ENCODE results near the gene GLUD1.
"Not testable (repeated sequence)": the region's sequence is repeated elsewhere in the genome, so short reads cannot be mapped to it uniquely, and the experiment has no call there.

The GLUD1 gene

DNA sequence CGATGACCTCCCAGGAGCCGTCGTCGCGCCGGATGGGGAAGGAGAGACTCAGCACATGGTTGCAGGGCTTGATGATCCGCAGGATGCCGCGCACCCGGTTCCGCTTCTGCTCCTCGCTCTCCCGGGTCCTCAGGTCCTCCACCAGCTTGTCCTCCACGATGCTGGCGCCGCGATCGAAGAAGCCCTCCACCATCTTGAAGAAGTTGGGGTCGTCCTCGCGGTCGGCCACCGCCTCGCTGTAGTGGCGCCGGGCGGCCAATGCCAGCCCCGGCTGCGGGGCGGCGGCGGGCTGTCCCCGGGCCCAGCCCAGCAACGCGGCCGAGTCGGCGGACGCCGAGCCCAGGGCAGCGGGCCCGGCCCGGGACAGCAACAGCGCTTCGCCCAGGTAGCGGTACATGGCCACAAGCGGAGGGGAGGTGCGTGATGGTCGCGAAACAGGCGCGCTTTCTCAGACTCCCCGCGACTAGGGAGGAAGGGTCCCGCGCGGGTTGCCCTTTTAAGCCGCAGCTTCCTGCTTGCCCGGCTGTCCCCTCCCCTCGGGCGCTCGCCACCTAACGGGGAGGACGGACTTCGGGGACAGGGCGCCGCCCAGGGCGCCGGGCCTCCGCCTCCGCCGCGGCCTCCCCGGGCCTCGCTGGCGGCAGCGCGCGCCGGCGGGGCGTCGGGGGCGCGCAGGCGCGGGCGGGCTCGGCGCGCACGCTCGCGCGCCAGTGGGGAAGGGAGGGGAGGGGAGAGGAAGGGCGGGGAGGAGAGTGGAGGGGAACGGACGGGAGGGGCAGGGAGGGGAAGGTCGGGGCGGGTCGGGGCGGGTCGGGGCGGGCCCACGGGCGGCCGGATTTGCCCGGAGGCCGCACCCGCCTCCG lies at the start of gene GLUD1, which contains the start of gene SHLD2:
GLUD1 (minus strand) TSS at position 471 of the 863 bp plus-strand sequence; CDS start at position 397, 74 bp downstream.
SHLD2 (plus strand) TSS at position 834 of the 863 bp plus-strand sequence. CDS start 56,149 bp downstream, outside the sequence.
- peak; percentile 73 to 89 (median 75) for DNase-seq (ENCODE audit: low read depth in 3 of 3)

DNA sequence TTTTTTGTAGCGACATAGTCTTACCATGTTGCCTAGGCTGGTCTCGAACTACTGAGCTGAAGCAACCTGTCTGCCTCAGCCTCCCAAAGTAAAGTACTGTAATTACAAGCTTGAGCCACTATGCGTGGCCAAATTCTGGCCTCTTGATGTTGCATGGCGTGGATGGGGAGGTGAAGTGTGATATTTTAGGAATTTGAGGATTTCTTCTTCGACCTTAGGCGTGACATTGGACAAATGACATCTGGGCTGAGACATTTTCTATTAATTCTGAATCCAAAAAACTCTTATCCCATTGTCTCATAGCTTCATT lies 48.4 kb upstream of the GLUD1 start:
- not testable (repeated sequence) for DNase-seq (ENCODE audit: low read depth in 3 of 3)

DNA sequence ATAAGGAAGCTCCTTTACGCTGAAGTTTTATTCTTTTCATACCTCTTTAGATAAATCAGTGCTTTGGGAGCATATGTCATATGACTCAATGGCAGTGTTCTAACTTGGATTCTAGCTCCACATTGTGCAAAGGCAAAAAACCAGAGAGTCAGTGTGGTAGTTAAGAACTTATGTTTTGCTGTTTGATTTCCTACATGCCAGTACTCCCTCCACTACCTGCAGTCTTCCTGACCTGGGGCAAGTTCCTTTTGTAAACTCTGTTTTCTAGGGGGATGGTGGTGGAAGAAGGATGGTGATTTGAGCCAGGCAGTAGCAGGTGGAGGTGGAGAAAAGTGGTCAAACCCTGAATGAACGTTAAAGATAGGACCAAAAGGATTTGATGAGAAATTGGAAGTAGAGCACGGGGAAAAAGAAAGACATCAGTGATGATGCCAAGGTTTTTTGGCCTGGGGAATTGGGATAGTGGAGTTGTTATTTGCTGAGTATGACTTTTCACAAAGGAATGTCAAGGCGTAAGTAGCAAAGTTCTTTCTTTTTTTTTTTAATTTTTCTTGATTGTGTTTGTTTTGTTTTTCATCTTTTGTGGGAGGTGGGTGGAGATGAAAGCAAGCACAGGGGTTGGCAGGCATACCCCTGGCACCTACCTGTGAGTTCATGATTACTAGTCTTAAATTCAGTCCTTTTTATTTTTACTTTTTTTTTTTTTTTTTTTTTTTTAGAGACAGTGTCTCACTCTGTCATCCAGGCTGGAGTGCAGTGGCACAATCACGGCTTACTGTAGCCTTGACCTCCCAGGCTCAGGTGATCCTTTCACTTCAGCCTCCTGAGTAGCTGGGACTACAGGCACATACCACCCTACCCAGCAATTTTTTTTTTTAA lies 47.8 kb upstream of the GLUD1 start:
- DNase-seq (ENCODE audit: low read depth in 3 of 3) = not testable (repeated sequence)

DNA sequence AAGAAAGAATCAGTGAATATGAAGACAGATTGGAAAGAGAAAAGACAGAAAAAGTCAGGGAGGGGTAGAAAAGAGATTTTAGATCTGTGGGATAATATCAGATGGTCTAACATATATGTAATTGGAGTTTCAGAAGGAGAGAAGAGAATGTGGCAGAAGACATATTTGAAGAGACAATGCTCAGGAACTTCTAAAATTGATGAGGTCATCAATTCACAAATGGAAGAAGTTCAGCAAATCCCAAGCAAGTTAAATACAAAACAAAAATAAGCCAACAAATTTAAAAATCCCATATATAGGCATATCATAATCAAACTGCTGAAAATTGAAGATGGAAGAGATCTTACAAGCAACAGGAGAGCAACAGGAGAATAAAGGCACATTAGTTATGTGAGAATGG lies 42.8 kb upstream of the GLUD1 start:
- DNase-seq (ENCODE audit: low read depth in 3 of 3) = not testable (repeated sequence)

DNA sequence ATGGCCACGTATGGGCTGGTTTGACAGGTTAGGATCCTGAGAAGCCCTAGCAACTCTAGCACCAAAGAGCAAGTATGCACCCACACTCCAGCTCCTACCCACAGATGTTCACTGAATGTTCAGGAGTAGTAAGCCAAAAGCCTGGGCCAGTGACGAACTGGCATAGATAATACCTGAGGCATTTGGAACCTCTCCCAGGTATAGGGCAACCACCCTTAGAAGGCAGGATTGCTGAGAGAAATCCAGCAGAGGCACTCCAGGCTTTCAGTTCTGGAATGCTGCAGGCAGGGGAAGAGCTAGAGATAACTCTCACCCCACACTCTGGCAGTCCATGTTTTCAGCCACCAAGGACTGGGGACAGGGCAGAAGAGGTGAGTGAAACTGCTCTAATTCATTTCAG lies 39.8 kb upstream of the GLUD1 start:
- DNase-seq (ENCODE audit: low read depth in 3 of 3) = not testable (repeated sequence)

DNA sequence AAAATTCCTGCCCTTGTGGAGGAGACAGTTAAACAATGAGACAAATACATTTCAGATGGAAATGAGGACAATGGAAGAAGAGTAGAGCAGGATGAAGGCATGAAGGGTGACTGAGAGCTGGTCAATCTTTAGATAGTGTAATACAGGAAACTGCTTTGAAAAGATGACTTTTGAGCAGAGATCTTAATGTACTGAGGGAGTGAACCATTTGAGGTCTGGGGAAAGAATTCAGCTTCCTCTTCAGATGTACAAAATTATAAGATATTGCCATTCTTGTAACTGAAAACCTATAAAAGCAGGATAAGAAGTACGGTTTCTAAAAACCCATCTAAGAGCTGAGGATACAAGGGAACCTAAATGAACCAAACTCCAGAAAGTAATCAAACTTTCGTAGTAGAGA lies 39.3 kb upstream of the GLUD1 start:
- DNase-seq (ENCODE audit: low read depth in 3 of 3) = not testable (repeated sequence)

DNA sequence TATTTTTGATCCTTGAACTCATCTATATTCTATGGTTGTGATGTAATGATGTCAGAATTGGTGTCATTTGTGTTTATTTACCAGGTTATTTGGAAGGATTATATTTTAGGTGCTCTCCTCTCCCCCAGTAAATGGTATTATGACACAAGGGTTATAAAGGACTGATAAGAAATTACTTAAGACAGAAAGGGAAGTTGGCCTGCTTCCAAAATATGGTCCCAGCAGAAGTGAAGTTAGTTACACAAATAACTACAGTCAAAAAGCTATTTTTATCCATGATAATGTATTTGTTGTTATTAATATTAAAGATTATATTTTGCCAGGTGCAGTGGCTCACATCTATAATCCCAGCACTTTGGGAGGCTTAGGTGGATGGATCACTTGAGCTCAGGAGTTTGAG lies 37.5 kb upstream of the GLUD1 start:
- not testable (repeated sequence) for DNase-seq (ENCODE audit: low read depth in 3 of 3)

DNA sequence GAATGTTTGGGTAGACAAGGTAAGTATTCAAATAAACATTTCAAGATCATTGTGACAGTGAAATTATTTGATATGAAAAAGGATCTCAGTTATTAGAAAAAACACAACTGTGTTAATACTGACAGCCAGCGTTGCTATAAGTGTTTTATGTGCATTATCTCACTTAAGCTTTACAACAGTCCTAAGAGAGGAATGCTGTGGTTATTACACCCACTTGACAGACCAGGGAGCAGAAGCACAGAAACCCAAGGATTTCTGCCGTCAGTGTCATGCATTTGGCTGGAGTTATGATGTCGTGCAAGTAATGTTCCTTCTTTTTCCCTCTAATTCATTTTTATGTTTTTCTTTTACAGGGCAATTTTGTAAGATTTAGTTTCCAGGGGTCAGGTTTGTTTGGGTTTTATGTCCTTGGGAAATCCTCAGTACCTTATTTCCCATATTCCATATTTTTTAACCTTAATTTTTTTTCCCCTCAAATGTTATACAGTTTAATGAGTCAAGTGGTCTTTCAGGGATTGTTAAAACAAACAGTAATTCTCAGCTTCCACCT lies 33.0 kb upstream of the GLUD1 start:
- not testable (repeated sequence) for DNase-seq (ENCODE audit: low read depth in 3 of 3)

DNA sequence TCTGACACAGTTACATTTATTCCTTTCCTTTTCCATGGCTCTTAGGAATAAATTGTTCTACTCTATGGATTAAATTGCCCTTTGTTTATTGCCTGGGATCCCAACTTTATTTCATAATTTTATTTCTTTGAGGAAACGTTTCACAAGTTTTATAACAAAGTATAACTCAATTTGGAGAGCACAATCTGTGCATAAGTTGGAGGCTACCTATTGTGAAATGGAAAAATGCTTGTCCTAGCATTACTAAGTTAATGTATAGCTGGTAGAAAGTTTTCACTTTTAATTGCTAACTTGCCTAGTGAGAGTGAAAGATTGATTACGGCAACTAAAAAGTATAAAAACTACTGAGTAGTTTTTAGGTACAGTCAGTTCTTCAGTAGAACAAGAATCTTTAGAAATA lies 32.4 kb upstream of the GLUD1 start:
- not testable (repeated sequence) for DNase-seq (ENCODE audit: low read depth in 3 of 3)

DNA sequence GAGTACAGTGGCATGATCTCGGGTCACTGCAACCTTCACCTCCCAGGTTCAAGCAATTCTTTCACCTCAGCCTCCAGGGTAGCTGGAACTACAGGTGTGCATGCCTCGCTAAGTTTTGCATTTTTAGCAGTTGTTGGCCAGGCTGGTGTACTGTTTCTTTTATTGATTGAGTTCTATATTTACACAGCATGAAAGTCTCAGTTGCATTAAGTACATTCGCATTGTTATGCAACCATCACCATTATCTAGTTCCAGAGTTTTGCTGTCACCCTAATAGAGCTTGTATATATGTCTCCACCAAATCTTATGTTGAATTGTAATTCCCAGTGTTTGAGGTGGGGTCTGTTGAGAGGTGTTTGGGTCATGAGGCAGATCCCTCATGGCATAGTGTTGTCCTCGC lies 28.7 kb upstream of the GLUD1 start:
- not testable (repeated sequence) for DNase-seq (ENCODE audit: low read depth in 3 of 3)

DNA sequence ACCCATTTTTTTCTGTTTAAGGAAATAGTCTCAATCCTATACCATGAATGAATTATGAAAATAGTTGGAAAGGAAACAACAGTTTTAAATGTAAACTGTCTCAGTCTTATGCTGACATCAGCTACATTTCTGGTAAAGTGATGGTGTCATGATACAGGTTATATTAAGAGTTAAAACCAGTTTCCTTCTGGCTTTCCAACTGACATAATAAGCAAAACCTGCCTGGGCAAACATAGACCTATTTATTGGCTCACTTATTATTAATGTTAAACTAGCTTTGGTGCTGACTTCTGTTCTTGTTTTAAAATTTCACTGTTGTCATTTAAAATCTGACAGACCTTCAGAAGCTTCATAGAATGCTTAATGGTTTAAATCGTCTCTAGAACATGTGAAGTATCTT lies 24.4 kb upstream of the GLUD1 start:
- DNase-seq (ENCODE audit: low read depth in 3 of 3) = not testable (repeated sequence)

DNA sequence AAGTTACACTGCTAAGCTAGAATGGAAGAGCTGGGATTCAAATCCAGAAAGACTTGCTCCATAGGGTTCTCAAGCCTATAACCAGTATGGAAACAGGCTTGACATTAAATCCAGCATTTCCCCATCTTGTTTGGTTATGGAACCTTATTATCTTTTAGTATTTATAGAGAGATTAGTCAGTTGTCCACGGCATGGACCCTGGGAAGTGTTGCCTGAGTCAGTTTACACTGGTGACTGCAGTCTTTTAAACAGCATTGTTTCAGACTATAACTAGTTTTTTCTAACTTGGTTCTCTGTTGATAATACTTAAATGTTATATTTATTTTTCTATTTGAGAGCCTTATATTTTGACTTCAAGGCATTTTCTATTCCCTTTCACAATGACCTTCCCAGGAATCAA lies 23.5 kb upstream of the GLUD1 start:
- not testable (repeated sequence) for DNase-seq (ENCODE audit: low read depth in 3 of 3)

DNA sequence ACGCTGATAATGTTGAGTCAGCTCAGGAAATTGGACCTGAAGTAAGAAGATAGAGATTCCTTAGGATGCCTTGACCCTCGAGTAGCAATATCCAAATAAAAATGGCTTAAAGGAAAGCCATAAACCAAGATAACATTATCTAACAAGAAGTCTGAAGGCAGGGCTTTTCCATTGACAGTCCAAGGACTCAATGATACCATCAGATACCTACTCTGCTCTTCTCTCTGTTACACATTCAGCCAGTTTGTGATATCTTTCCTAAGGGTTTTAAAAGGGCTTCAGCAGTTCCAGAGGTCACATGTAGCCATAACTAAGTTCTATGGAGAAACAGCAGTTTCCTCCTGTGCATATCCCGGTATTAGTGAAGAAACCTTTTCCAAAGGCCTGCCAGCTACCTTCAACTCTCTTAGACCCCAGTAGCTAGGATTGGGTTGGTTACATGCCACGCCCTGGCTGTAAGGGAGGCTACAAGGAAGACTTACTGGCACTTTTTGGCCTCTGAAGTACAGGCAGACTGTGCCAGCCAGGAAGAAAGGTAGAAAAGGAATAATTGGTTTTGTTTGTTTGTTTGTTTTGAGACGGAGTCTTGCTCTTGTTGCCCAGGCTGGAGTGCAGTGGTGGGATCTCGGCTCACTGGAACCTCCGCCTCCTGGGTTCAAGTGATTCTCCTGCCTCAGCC lies 10.9 kb upstream of the GLUD1 start:
- no peak for DNase-seq (ENCODE audit: low read depth in 3 of 3)

DNA sequence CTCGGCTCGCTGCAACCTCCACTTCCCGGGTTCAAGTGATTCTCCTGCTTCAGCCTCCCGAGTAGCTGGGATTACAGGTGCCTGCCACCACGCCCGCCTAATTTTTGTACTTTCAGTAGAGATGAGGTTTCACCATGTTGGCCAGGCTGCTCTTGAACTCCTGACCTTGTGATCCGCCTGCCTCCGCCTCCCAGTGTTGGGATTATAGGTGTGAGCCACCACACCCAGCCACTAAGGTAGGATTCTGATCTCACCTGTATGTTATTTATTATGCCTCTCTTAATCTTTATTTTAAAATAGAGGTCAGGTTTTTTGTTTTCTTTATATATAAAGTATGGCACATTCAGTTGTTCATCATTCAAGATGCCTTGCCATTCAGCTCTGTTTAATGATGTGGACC lies 10.1 kb upstream of the GLUD1 start:
- not testable (repeated sequence) for DNase-seq (ENCODE audit: low read depth in 3 of 3)

DNA sequence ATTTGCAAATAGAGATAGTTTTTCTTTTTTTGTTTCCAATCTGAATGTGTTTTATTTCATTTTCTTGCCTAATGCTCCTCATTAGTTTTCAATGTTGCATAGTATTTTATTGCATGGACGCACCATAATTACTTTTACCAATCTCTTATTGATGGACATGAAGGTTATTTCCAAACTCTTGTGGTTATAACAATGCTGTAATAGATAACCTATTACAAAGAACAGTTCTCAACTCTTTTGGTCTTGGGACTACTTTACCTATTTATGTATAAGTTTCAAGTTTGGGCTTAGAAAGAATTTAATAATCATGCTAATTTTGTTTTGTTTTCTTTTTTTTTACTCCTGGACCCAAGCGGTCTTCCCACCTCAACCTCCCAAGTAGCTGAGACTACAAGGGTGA lies 7.4 kb upstream of the GLUD1 start:
- DNase-seq (ENCODE audit: low read depth in 3 of 3) = no peak

DNA sequence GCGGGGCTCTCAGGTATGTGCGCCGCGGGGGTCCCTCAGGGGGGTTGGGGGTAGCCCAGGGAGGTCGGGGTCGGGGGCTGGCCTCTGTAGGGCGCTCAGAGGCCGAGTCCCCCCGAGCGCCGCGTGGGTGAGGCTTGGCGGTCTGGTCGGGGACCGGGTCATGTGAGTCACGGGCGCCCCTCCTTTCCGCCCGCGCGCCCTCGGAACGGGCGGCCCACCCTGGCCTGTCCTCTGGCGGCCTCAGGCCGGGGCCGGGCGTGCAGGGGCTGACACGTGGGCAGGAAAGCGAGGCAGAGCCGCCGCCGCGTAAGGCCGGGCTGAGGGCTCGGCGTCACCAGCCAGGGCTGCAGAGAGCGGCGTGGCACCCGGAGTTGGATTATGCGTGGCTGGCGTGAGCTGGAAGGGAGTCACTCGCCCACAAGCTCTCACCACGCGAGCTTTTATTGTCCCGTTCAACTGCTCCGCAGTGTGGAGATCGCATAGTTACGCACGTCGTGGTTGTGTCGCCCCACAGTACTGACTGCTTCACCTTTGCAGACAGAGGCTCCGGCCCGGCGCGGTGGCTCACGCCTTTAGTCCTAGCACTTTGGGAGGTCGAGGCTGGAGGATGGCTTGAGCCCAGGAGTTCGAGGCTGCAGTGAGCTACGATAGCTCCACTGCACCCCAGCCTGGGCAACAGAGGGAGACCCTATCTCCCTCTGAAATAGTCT lies 748 bp upstream of the GLUD1 start:
- peak; percentile 47 to 70 (median 57) for DNase-seq (ENCODE audit: low read depth in 3 of 3)

DNA sequence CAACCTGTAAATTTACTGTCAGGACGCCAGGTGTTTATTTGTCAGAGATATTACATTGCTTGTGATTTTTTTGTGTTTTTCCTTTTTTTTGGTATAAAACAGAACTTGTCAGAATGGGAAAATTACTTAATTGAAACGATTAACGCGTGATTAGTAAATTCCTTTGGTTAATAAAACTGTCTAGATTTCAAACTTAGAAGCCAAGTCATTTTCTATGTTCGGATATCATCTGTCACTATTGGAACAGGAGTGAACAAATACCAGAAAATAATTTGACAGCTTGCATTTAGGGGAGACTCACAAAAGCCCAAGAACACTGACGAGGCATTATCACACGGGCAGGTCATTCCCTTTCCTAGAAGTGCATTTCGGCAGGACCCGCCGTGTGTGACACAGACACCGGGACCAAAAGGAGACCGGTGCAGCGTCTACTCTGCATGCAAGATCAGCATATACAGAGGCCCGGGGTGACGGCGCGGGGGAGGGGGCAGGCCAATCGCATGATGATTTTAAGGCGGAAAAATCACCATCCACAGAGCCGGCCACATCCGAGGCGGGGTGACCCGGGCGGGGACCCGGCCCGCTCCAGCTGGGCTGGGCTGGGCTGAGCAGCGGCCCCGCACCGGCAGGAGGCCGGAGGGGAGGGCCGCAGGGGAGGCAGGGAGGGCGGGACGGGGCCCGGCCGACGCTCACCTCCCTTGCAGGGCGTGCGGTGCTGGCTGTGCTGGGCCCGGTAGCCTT lies 841 bp downstream of the GLUD1 start:
- peak; percentile 47 to 80 (median 49) for DNase-seq (ENCODE audit: low read depth in 3 of 3)

DNA sequence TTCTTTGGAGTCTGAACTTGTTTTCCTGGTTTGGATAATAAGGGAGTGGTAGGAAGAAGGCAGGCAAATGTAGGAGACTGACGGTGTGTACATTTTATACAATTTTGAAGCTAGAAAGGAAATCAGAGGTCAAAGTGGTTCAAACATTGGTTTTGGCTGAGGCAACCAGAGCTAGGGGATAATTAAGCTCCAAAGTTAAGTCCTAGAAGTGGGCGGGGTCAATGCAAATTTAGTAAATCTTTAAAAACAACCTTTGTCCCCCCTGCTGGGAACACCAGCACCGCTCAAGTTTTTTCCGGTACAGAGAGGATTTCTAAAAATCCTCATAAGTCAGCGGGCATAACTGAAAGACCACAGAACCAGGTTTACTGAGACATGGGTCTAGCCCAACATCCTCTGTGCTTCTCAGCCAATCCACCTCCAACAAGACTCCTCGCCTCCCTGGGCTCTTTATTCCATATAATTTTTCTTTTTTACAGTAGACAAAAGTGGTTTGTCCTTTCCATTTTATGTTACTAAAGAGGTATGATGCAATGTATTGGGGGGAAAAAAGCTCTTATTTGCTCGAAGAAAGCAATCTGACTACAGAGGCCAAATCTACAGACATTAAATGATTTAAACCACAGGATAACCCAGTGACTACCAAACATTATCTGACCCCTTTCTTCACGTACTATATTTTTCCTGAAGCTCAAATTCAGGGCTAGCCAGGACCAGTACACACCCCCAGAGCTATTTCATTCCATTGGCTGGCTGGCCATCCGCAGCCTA lies 1.6 kb downstream of the GLUD1 start:
- DNase-seq (ENCODE audit: low read depth in 3 of 3) = peak in 1 of 3 experiments; percentile 12

DNA sequence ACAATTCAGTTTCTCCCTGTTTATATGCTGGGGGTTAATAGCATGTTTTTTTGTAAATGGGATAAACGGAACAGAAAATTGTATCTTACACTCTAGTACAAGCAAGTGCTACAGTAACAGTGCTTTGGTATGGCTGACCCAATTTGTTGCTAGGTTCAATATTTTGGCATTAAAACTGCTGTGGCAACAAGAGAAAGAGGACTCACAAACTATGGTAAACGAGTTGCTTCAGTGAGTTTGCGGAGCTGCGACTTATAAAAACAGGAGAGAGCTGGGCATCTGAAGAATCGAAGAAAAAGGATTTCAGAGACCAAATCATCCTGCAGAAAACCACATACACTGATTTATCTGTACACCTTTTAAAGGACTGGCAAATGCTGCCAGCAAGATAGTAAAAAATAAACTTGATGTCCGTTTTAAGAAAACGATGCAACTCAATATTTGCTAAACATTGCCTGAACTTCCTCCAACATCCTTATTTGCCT lies 2.2 kb downstream of the GLUD1 start:
- no peak for DNase-seq (ENCODE audit: low read depth in 3 of 3)

Measured in stimulated activated CD4-positive, alpha-beta T cell treated with anti-CD3 and anti-CD28 coated beads, TNF-alpha, amount 100 ng/mL, for 24 hours (primary cell).